Duodenal mucosa (tissue), 2 donors: ENCODE measurements around the gene PARP8.
"Not testable (repeated sequence)": the region's sequence is repeated elsewhere in the genome, so short reads cannot be mapped to it uniquely, and the experiment has no call there.

ENCODE experiments used
- H3K27ac ChIP-seq: one replicate; pipeline ENCODE4 v1.7.0; 2013; ENCODE audit warnings: low read depth, low read length
- H3K27me3 ChIP-seq, 2 donors: one replicate each; pipeline ENCODE4 v1.7.0; 2013; ENCODE audit warnings: low read length in 2 of 2, control low read depth in 1 of 2; ENCODE audit not compliant: insufficient read depth in 2 of 2, control insufficient read depth in 1 of 2
- H3K36me3 ChIP-seq, 2 donors: one replicate each; pipeline ENCODE4 v1.7.0; 2013; ENCODE audit warnings: low read length in 2 of 2, control low read depth in 1 of 2; ENCODE audit not compliant: insufficient read depth in 2 of 2, control insufficient read depth in 1 of 2
- H3K4me1 ChIP-seq, 2 donors: one replicate each; pipeline ENCODE4 v1.7.0; 2013; ENCODE audit warnings: low read length in 2 of 2, control low read depth in 1 of 2; ENCODE audit not compliant: insufficient read depth in 2 of 2, control insufficient read depth in 1 of 2
- H3K4me3 ChIP-seq, 2 donors: one replicate each; pipeline ENCODE4 v1.7.0; 2013; ENCODE audit warnings: low read length in 2 of 2, low read depth in 1 of 2
- H3K9ac ChIP-seq, 2 donors: one replicate each; pipeline ENCODE4 v1.7.0; 2013; ENCODE audit warnings: low read length in 2 of 2, low read depth in 1 of 2
- H3K9me3 ChIP-seq, 2 donors: one replicate each; pipeline ENCODE4 v1.7.0; 2013; ENCODE audit warnings: low read length in 2 of 2, control low read depth in 1 of 2; ENCODE audit not compliant: control insufficient read depth in 1 of 2

The PARP8 gene

DNA sequence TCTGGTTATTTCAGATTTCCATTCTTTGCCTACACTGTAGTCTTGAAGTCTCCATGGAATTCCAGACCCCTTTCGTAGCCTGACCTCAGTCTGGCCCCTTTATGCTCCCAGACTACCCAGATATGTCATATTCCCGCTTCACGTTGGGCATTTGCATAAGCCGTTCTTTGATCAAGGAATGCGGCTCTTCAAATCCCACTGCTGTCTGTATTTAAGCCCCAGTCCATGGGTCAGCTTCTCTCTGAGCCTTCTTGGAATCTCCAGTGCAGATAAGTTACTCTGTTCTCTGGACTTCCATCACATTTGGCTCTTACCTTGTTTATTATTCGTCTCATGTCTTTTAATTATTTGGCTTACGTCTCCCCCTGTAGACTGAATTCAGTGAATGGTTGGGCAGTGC is 97.4 kb downstream of the PARP8 start:
- Histone ChIP-seq H3K36me3 (peaks cover 2 to 3% of the 10 kb centered on the region in 2 donors), H3K27me3 (no peaks in the 10 kb centered on the region), H3K9me3 (no peaks in the 10 kb centered on the region), H3K27ac (no peak overlapping the region), H3K4me1 (no peaks in the 10 kb centered on the region), H3K9ac (no peak overlapping the region), H3K4me3 (no peak overlapping the region)

DNA sequence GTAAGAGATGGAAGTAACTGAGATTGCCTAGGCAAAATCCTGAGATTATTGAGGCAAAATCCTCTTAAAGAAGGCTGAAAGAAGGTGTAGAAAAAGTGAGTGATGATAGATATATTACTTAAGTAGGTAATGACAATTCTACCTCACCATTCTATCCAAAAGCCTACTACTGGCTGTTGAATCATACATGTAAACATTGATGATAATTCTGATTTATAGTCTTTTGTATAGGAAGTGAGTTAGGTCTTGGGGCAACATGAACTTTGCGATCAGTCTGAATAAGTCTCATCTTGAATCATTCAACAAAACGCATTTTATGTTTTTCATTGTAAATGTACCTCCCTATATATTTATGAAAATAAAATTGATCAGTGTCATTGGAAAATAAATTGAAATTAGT is 99.6 kb downstream of the PARP8 start:
- Histone ChIP-seq H3K27ac (no peak overlapping the region), H3K36me3 (peaks cover 2 to 3% of the 10 kb centered on the region in 2 donors), H3K4me3 (no peak overlapping the region), H3K27me3 (no peaks in the 10 kb centered on the region), H3K9me3 (no peaks in the 10 kb centered on the region), H3K9ac (no peak overlapping the region), H3K4me1 (no peaks in the 10 kb centered on the region)

DNA sequence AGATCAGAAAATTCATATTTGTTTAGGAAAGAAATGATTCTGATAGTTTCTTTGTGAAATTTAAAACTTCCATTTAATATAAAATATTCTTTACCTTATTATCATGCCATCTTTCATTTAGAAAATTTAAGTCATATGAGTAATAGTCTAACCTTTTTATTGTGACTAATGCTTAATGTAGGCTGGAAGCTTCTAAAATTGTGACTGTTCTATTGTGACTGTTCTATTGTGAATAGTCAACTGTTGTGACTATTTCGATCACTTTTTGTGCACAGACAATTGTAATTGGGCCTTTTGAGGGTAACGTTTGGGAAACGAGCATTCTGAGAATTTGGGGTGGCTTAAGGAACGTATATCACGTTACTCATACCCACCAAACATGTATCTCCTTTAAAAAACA is 100.0 kb downstream of the PARP8 start:
- Histone ChIP-seq H3K9me3 (no peaks in the 10 kb centered on the region), H3K27me3 (no peaks in the 10 kb centered on the region), H3K36me3 (peaks cover 3 to 5% of the 10 kb centered on the region in 2 donors), H3K4me3 (no peak overlapping the region), H3K4me1 (no peaks in the 10 kb centered on the region), H3K27ac (no peak overlapping the region), H3K9ac (no peak overlapping the region)

GRCh38 chr5:50766967-50767366 is 100.5 kb downstream of the PARP8 start:
- Histone ChIP-seq H3K4me3 (no peak overlapping the region), H3K36me3 (peaks cover 3 to 6% of the 10 kb centered on the region in 2 donors), H3K27me3 (no peaks in the 10 kb centered on the region), H3K9ac (no peak overlapping the region), H3K4me1 (no peaks in the 10 kb centered on the region), H3K27ac (no peak overlapping the region), H3K9me3 (no peaks in the 10 kb centered on the region)

- no peak overlapping the region for H3K9ac ChIP-seq
- no peak overlapping the region for H3K27ac ChIP-seq
- H3K4me3 ChIP-seq = no peak overlapping the region
Observed at GRCh38 chr5:50767588-50767987, 101.2 kb downstream of the PARP8 start.

DNA sequence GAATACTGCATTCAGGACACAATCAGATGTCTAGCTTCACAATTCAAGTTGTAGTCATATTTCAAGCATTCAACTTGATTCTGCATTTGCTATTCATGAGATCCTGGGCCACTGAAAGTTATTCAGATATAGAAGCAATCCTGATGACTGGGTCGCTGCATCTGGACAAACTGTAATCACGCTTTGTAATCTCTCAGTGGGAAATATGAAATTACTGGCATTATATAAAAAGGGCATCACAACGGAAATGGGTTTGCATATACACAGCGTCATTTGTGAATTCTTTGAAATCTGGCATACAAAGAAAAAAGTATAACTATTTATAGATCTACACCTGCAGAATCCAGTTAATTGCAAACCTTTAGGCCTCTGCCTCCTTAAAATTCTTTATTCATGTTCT is 102.2 kb downstream of the PARP8 start:
- peaks cover 3 to 6% of the 10 kb centered on the region in 2 donors for H3K36me3 ChIP-seq
- H3K4me3 ChIP-seq = no peak overlapping the region
- no peak overlapping the region for H3K27ac ChIP-seq
- no peak overlapping the region for H3K9ac ChIP-seq
- no peaks in the 10 kb centered on the region for H3K27me3 ChIP-seq
- H3K4me1 ChIP-seq = no peaks in the 10 kb centered on the region
- H3K9me3 ChIP-seq = peaks cover 0 to 5% of the 10 kb centered on the region in 2 donors

More at GRCh38 chr5:50767588-50767987, 101.2 kb downstream of the PARP8 start:
- H3K36me3 ChIP-seq = peaks cover 3 to 6% of the 10 kb centered on the region in 2 donors
- no peaks in the 10 kb centered on the region for H3K4me1 ChIP-seq
- H3K9me3 ChIP-seq = no peaks in the 10 kb centered on the region
- H3K27me3 ChIP-seq = no peaks in the 10 kb centered on the region

- peaks cover 0 to 5% of the 10 kb centered on the region in 2 donors for H3K9me3 ChIP-seq
- H3K9ac ChIP-seq = no peak overlapping the region
Observed at GRCh38 chr5:50770441-50770840, 104.0 kb downstream of the PARP8 start.

GRCh38 chr5:50774446-50775175 is 108.2 kb downstream of the PARP8 start:
- not testable (repeated sequence) for H3K9me3 ChIP-seq, H3K36me3 ChIP-seq, H3K4me1 ChIP-seq, H3K9ac ChIP-seq, H3K4me3 ChIP-seq, H3K27ac ChIP-seq, H3K27me3 ChIP-seq

More at GRCh38 chr5:50770441-50770840, 104.0 kb downstream of the PARP8 start:
- no peaks in the 10 kb centered on the region for H3K27me3 ChIP-seq
- peaks cover 3 to 6% of the 10 kb centered on the region in 2 donors for H3K36me3 ChIP-seq
- H3K4me3 ChIP-seq = no peak overlapping the region
- no peaks in the 10 kb centered on the region for H3K4me1 ChIP-seq
- H3K27ac ChIP-seq = no peak overlapping the region

DNA sequence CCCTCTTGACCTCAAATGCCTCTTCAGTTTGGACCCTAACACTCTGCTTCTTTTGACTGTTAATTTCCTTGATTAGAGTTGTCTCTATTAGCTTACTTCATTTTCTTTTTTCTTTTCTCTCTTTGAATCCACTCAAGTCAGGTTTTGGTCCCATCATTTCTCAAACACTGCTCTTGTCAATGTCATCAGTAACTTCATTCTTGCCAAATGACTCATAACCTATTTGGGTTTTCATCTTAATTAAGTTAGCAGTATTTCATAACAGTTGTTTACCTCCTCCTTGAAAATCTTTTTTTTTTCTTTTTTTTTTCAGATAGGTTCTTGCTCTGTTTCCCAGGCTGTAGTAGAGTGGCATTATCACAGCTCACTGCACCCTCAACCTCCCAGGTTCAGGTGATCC is 119.6 kb downstream of the PARP8 start:
- H3K4me3 ChIP-seq = no peak overlapping the region
- no peak overlapping the region for H3K27ac ChIP-seq
- no peaks in the 10 kb centered on the region for H3K4me1 ChIP-seq
- no peak overlapping the region for H3K9ac ChIP-seq
- no peaks in the 10 kb centered on the region for H3K9me3 ChIP-seq
- peaks cover 15 to 16% of the 10 kb centered on the region in 2 donors for H3K36me3 ChIP-seq
- no peaks in the 10 kb centered on the region for H3K27me3 ChIP-seq

DNA sequence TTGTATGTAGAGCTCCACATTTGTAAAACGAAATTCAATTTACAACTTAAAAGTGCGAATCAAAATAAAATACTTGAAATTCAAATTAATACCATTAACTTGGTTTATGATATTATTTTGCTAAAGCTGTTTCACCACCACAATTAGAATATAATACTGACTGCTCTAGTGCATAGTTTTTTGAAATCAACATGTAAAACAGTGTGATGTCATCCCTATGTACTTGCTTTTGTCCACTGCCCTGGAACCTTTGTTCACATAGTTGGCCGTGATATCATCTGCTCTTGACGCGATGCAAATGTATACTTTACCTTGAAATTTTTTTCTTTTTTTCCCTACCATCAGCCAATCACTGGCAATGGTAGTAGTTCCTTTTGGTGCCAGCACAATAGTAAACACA is 125.4 kb downstream of the PARP8 start:
- peaks cover 13 to 15% of the 10 kb centered on the region in 2 donors for H3K36me3 ChIP-seq
- H3K27me3 ChIP-seq = no peaks in the 10 kb centered on the region
- H3K27ac ChIP-seq = no peak overlapping the region
- H3K4me3 ChIP-seq = no peak overlapping the region
- no peak overlapping the region for H3K9ac ChIP-seq
- no peaks in the 10 kb centered on the region for H3K9me3 ChIP-seq
- no peaks in the 10 kb centered on the region for H3K4me1 ChIP-seq
